K562 (cell line): Measurements from ENCODE around the gene RALGAPA2.

Source experiments
- ARHGAP35 ChIP-seq: fragments of 450-650 bp; IDR thresholded peaks from 2 replicates; pipeline ENCODE4 v1.6.1; 2018; ENCODE audit not compliant: partially characterized antibody
- EP300 ChIP-seq: IDR thresholded peaks from 2 replicates; pipeline ENCODE4 v1.6.1; 2012; ENCODE audit warnings: low read length, improper control_type of control experiment
- EZH2 ChIP-seq: IDR thresholded peaks from 2 replicates; pipeline ENCODE4 v1.6.1; 2012; ENCODE audit warnings: low read depth, mild to moderate bottlenecking, inconsistent platforms, low read length, borderline replicate concordance
- FOXA1 ChIP-seq: fragments of 450-650 bp; IDR thresholded peaks from 2 replicates; pipeline ENCODE4 v1.6.1; 2016; ENCODE audit warnings: mild to moderate bottlenecking, borderline replicate concordance
- NFE2L1 ChIP-seq: fragments of 450-650 bp; IDR thresholded peaks from 2 replicates; pipeline ENCODE4 v1.6.1; 2016; ENCODE audit warnings: missing genetic modification characterization, low read depth, mild to moderate bottlenecking, missing compliant biosample characterization, moderate library complexity, borderline replicate concordance
- POLR2AphosphoS2 ChIP-seq: IDR thresholded peaks from 2 replicates; pipeline ENCODE4 v1.6.1; 2012; ENCODE audit warnings: low read length, improper control_type of control experiment
- SIRT6 ChIP-seq: IDR thresholded peaks from one replicate; pipeline ENCODE4 v1.6.1; 2012; ENCODE audit warnings: low read depth, mild to moderate bottlenecking, control low read depth, inconsistent platforms, low read length, moderate library complexity
- SRSF1 ChIP-seq: fragments of 200-400 bp; formaldehyde crosslinking; IDR thresholded peaks from 2 replicates; pipeline ENCODE4 v1.6.1; 2017; ENCODE audit warnings: mild to moderate bottlenecking, low read depth, low read length, moderate library complexity
- TAF1 ChIP-seq: IDR thresholded peaks from 2 replicates; pipeline ENCODE4 v1.6.1; 2011; ENCODE audit warnings: mild to moderate bottlenecking, low read length, moderate library complexity; ENCODE audit not compliant: insufficient read depth, control insufficient read depth, severe bottlenecking; ENCODE audit errors: extremely low read depth
- TCF7L2 ChIP-seq: fragments of 150-350 bp; IDR thresholded peaks from 2 replicates; pipeline ENCODE4 v1.6.1; 2016; ENCODE audit warnings: low read depth, mild to moderate bottlenecking, low read length, moderate library complexity
- YY1 ChIP-seq, 3 experiments: IDR thresholded peaks; 2 replicates each; pipeline ENCODE4 v1.6.1; 2011; ENCODE audit warnings: low read length in 2 of 3, mild to moderate bottlenecking in 2 of 3, moderate library complexity in 2 of 3, borderline replicate concordance in 1 of 3, control low read depth in 1 of 3, low read depth in 1 of 3; ENCODE audit not compliant: insufficient read depth in 3 of 3, insufficient replicate concordance in 2 of 3, control insufficient read depth in 1 of 3, insufficient read length in 1 of 3; ENCODE audit errors: extremely low read depth in 1 of 3
- TF ChIP-seq, protein P1 (sequence below), 3 experiments: IDR thresholded peaks in 2 of 3; conservative IDR thresholded peaks in 1 of 3; 2 replicates each; pipeline ENCODE4 v1.5.1; 2011 to 2012; ENCODE audit warnings: low read length in 3 of 3, mild to moderate bottlenecking in 3 of 3, control low read depth in 2 of 3, improper control_type of control experiment in 1 of 3, inconsistent platforms in 1 of 3, low read depth in 1 of 3, mixed read lengths in 1 of 3, moderate library complexity in 1 of 3; ENCODE audit not compliant: insufficient read depth in 2 of 3
- TF ChIP-seq, protein P2 (sequence below): fragments of 250-450 bp; sonication (Bioruptor Pico); IDR thresholded peaks from 2 replicates; pipeline ENCODE4 v1.5.1; 2021; ENCODE audit warnings: mild to moderate bottlenecking

- TF ChIP-seq, protein P1, sequence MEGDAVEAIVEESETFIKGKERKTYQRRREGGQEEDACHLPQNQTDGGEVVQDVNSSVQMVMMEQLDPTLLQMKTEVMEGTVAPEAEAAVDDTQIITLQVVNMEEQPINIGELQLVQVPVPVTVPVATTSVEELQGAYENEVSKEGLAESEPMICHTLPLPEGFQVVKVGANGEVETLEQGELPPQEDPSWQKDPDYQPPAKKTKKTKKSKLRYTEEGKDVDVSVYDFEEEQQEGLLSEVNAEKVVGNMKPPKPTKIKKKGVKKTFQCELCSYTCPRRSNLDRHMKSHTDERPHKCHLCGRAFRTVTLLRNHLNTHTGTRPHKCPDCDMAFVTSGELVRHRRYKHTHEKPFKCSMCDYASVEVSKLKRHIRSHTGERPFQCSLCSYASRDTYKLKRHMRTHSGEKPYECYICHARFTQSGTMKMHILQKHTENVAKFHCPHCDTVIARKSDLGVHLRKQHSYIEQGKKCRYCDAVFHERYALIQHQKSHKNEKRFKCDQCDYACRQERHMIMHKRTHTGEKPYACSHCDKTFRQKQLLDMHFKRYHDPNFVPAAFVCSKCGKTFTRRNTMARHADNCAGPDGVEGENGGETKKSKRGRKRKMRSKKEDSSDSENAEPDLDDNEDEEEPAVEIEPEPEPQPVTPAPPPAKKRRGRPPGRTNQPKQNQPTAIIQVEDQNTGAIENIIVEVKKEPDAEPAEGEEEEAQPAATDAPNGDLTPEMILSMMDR (IDR thresholded peaks at IDR 0.05 in 2 of 3, conservative IDR thresholded peaks at IDR 0.05 in 1 of 3; ENCODE audit: insufficient read depth in 2 of 3, low read depth in 1 of 3, low read length in 3 of 3), result no peak
- TF ChIP-seq SRSF1 (no peak), EP300 (no peak), EZH2 (no peak), POLR2AphosphoS2 (no peak), TCF7L2 (no peak), YY1 (IDR thresholded peaks at IDR 0.05; ENCODE audit: borderline replicate concordance in 1 of 3, control insufficient read depth in 1 of 3, extremely low read depth in 1 of 3, insufficient read depth in 3 of 3, insufficient read length in 1 of 3, insufficient replicate concordance in 2 of 3, low read depth in 1 of 3, low read length in 2 of 3) (no peak), ARHGAP35 (no peak), FOXA1 (no peak), NFE2L1 (tag) (no peak), TAF1 (no peak), SIRT6 (no peak)
- TF ChIP-seq, protein P2, sequence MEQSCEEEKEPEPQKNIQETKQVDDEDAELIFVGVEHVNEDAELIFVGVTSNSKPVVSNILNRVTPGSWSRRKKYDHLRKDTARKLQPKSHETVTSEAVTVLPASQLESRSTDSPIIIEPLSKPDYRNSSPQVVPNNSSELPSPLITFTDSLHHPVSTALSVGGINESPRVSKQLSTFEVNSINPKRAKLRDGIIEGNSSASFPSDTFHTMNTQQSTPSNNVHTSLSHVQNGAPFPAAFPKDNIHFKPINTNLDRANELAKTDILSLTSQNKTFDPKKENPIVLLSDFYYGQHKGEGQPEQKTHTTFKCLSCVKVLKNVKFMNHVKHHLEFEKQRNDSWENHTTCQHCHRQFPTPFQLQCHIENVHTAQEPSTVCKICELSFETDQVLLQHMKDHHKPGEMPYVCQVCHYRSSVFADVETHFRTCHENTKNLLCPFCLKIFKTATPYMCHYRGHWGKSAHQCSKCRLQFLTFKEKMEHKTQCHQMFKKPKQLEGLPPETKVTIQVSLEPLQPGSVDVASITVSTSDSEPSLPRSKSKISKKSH, result no peak
Observed at GRCh38 chr20:20699917-20700316, 12.5 kb downstream of the RALGAPA2 start.
